Loucy (cell line): Measurements from ENCODE around the gene SKI.

Experiments
- H2AFZ ChIP-seq: fragments of 200-600 bp; sonication (generic); 2 replicates; pipeline ENCODE4 v1.6.0; 2016; ENCODE audit warnings: antibody characterized with exemption, mild to moderate bottlenecking, low read length, moderate library complexity
- H3F3A ChIP-seq: fragments of 200-600 bp; 2 replicates; pipeline ENCODE4 v1.6.0; 2016; ENCODE audit warnings: antibody characterized with exemption, low read depth, mild to moderate bottlenecking
- H3K27me3 ChIP-seq: fragments of 200-600 bp; sonication (generic); 2 replicates; pipeline ENCODE4 v1.6.1; 2014; ENCODE audit warnings: low read length, mild to moderate bottlenecking; ENCODE audit not compliant: insufficient read depth, poor library complexity, severe bottlenecking
- H3K36me3 ChIP-seq: fragments of 200-600 bp; sonication (generic); 2 replicates; pipeline ENCODE4 v1.6.1; 2016; ENCODE audit warnings: low read length; ENCODE audit not compliant: insufficient read depth
- H3K4me1 ChIP-seq: fragments of 200-600 bp; sonication (generic); 2 replicates; pipeline ENCODE4 v1.5.1; 2014; ENCODE audit warnings: low read length, mild to moderate bottlenecking; ENCODE audit not compliant: insufficient read depth, poor library complexity, severe bottlenecking
- H3K4me2 ChIP-seq: fragments of 200-600 bp; sonication (generic); 2 replicates; pipeline ENCODE4 v1.6.0; 2014; ENCODE audit warnings: antibody characterized with exemption, low read length, low read depth, mild to moderate bottlenecking; ENCODE audit not compliant: poor library complexity, severe bottlenecking
- H3K4me3 ChIP-seq: fragments of 200-600 bp; sonication (generic); 2 replicates; pipeline ENCODE4 v1.5.1; 2014; ENCODE audit warnings: low read length, mild to moderate bottlenecking, mixed read lengths; ENCODE audit not compliant: poor library complexity, severe bottlenecking
- H3K79me2 ChIP-seq: fragments of 200-600 bp; sonication (generic); 2 replicates; pipeline ENCODE4 v1.6.1; 2014; ENCODE audit warnings: low read length; ENCODE audit not compliant: insufficient read depth
- H3K9ac ChIP-seq: fragments of 200-600 bp; sonication (generic); 2 replicates; pipeline ENCODE4 v1.6.0; 2014; ENCODE audit warnings: mild to moderate bottlenecking, low read depth, low read length, moderate library complexity; ENCODE audit not compliant: poor library complexity, severe bottlenecking
- H3K9me2 ChIP-seq: fragments of 200-600 bp; sonication (generic); replicated peaks from 2 replicates; pipeline ENCODE4 v1.6.1; 2016; ENCODE audit warnings: low read depth, low read length, mixed read lengths
- H3K9me3 ChIP-seq: fragments of 200-600 bp; sonication (generic); 2 replicates; pipeline ENCODE4 v1.6.1; 2014; ENCODE audit warnings: mild to moderate bottlenecking, antibody characterized with exemption, low read length, low read depth; ENCODE audit not compliant: insufficient read depth
- H4K20me1 ChIP-seq: fragments of 200-600 bp; sonication (generic); 2 replicates; pipeline ENCODE4 v1.6.0; 2014; ENCODE audit warnings: antibody characterized with exemption, low read length, mild to moderate bottlenecking; ENCODE audit not compliant: insufficient read depth, poor library complexity, severe bottlenecking
- CTCF ChIP-seq: fragments of 200-600 bp; sonication (generic); conservative IDR thresholded peaks from 2 replicates; pipeline ENCODE4 v1.5.1; 2014; ENCODE audit warnings: mild to moderate bottlenecking, antibody characterized with exemption, low read length
- EZH2phosphoT487 ChIP-seq: fragments of 200-600 bp; IDR thresholded peaks from 2 replicates; pipeline ENCODE4 v1.6.1; 2018; ENCODE audit warnings: antibody characterized with exemption, mild to moderate bottlenecking, moderate library complexity, borderline replicate concordance

The SKI gene

GRCh38 chr1:2355373-2356261 is 127.5 kb downstream of the SKI start:
- Histone ChIP-seq H2AFZ (no peak overlapping the region), H3K79me2 (no peaks in the 10 kb centered on the region), H3K9ac (no peak overlapping the region), H3K4me1 (no peaks in the 10 kb centered on the region), H3K27me3 (no peaks in the 10 kb centered on the region), H4K20me1 (no peaks in the 10 kb centered on the region), H3K4me2 (no peak overlapping the region), H3K9me2 (no peaks in the 10 kb centered on the region), H3F3A (no peaks in the 10 kb centered on the region), H3K9me3 (no peaks in the 10 kb centered on the region), H3K36me3 (no peaks in the 10 kb centered on the region), H3K4me3 (no peak overlapping the region)
- TF ChIP-seq CTCF, result no peak
- TF ChIP-seq EZH2phosphoT487, result no peak

- Histone ChIP-seq H3K9me2 (no peaks in the 10 kb centered on the region), H3K4me1 (no peaks in the 10 kb centered on the region), H4K20me1 (no peaks in the 10 kb centered on the region), H3K9me3 (no peaks in the 10 kb centered on the region), H3K4me3 (no peak overlapping the region), H3K36me3 (no peaks in the 10 kb centered on the region), H3K79me2 (no peaks in the 10 kb centered on the region), H3F3A (no peaks in the 10 kb centered on the region), H3K4me2 (no peak overlapping the region), H3K27me3 (no peaks in the 10 kb centered on the region), H3K9ac (no peak overlapping the region), H2AFZ (no peak overlapping the region)
- no peak for TF ChIP-seq CTCF
- no peak for TF ChIP-seq EZH2phosphoT487
Measured at GRCh38 chr1:2356401-2356800, 128.3 kb downstream of the SKI start.

- TF ChIP-seq EZH2phosphoT487, result no peak
- TF ChIP-seq CTCF, result no peak
- Histone ChIP-seq H3K9ac (no peak overlapping the region), H3K9me3 (no peaks in the 10 kb centered on the region), H3K4me3 (no peak overlapping the region), H3K9me2 (no peaks in the 10 kb centered on the region), H3K4me1 (no peaks in the 10 kb centered on the region), H3K36me3 (no peaks in the 10 kb centered on the region), H3K4me2 (no peak overlapping the region), H2AFZ (no peak overlapping the region), H3K27me3 (no peaks in the 10 kb centered on the region), H4K20me1 (no peaks in the 10 kb centered on the region), H3F3A (no peaks in the 10 kb centered on the region), H3K79me2 (no peaks in the 10 kb centered on the region)
Measured at GRCh38 chr1:2356911-2357845, 129.1 kb downstream of the SKI start.
